Measurements from ENCODE around the gene CNKSR3. TPM values are rescaled to one million over a fixed set of nuclear protein-coding genes. Genes with fewer than 3 reads are reported as not detected.

CNKSR3 gene
- total RNA-seq, 1 donor from 2014 or later: 2.0 TPM

DNA sequence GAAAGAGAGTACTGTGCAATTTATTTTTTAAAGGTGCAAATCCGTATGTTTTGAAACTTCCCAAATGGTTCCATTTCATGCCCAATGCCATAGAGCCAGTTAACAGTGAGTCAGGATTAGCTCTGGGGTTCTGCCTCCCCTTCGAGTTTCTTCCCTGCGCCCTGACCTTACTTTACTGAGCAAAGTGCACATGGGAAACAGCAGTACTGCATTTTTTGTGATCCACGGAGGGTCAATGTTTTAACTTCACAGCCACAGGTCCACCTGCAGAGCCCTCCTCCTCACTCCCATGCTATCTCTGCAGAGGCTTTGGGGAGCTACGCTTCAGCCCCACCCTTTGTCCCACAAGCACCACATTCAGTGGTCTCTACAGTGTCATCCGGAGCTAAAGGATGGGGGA lies 44.0 kb upstream of the CNKSR3 start:
- TF ChIP-seq, protein P1, sequence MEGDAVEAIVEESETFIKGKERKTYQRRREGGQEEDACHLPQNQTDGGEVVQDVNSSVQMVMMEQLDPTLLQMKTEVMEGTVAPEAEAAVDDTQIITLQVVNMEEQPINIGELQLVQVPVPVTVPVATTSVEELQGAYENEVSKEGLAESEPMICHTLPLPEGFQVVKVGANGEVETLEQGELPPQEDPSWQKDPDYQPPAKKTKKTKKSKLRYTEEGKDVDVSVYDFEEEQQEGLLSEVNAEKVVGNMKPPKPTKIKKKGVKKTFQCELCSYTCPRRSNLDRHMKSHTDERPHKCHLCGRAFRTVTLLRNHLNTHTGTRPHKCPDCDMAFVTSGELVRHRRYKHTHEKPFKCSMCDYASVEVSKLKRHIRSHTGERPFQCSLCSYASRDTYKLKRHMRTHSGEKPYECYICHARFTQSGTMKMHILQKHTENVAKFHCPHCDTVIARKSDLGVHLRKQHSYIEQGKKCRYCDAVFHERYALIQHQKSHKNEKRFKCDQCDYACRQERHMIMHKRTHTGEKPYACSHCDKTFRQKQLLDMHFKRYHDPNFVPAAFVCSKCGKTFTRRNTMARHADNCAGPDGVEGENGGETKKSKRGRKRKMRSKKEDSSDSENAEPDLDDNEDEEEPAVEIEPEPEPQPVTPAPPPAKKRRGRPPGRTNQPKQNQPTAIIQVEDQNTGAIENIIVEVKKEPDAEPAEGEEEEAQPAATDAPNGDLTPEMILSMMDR (IDR thresholded peaks at IDR 0.05; ENCODE audit: partially characterized antibody, unreplicated experiment): no peak
- H3K27me3 Mint-ChIP-seq (ENCODE audit: unreplicated experiment): peaks cover 2% of the 10 kb centered on the region
- no peak for DNase-seq
- H3K27ac Mint-ChIP-seq (ENCODE audit: unreplicated experiment): no peak overlapping the region
- H3K4me3 Mint-ChIP-seq (ENCODE audit: unreplicated experiment): no peak overlapping the region
- no peaks in the 10 kb centered on the region for H3K9me3 Mint-ChIP-seq (ENCODE audit: unreplicated experiment)
- H3K36me3 Mint-ChIP-seq (ENCODE audit: unreplicated experiment): no peaks in the 10 kb centered on the region
- no peaks in the 10 kb centered on the region for H3K4me1 Mint-ChIP-seq (ENCODE audit: low read depth, unreplicated experiment)

DNA sequence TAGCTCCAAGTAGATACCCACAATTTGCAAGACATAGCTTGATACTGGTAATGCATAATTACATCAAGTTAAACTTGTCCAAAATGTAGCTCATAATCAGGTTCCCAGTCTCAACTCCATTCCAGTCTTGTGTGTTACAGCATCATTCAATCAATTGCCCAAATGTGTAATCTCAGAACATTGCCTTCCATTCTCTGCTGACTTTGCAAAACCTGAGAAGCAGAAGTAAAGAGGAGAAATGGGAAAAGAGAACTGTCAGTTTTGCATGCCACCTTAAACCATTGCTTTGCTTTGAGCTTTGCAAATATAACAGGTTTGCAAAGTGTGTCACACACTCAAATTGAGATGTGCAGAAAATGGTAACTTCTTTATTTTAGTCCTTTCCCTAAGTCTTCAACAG lies 40.3 kb upstream of the CNKSR3 start:
- TF ChIP-seq, protein P1 (IDR thresholded peaks at IDR 0.05; ENCODE audit: partially characterized antibody, unreplicated experiment): no peak
- Mint-ChIP-seq H3K27me3 (ENCODE audit: unreplicated experiment) (no peaks in the 10 kb centered on the region), H3K4me3 (ENCODE audit: unreplicated experiment) (no peak overlapping the region), H3K36me3 (ENCODE audit: unreplicated experiment) (no peaks in the 10 kb centered on the region), H3K4me1 (ENCODE audit: low read depth, unreplicated experiment) (no peaks in the 10 kb centered on the region), H3K27ac (ENCODE audit: unreplicated experiment) (no peak overlapping the region), H3K9me3 (ENCODE audit: unreplicated experiment) (peaks cover 1% of the 10 kb centered on the region)
- no peak for DNase-seq

DNA sequence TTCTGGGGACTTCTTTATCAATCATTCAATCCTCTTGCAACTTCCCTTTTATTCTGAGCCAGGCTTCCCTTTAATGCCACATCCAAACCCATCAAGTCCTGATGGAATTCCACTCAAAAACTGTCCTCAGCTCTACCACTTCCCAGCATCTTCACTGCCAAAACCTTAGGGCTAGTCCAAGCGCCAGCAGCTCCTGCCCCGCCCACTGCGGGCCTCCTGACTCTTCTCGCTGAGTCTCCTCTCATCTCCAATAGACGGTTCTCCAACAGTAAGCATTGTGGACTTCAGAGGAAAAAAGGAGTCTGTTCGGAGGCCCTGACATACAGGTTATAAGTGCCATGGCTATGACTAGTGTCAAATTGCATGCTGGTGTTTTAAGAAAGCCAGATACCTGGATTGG lies 38.7 kb upstream of the CNKSR3 start:
- H3K27me3 Mint-ChIP-seq (ENCODE audit: unreplicated experiment): no peaks in the 10 kb centered on the region
- H3K4me1 Mint-ChIP-seq (ENCODE audit: low read depth, unreplicated experiment): no peaks in the 10 kb centered on the region
- no peak overlapping the region for H3K27ac Mint-ChIP-seq (ENCODE audit: unreplicated experiment)
- DNase-seq: no peak
- peaks cover 1% of the 10 kb centered on the region for H3K9me3 Mint-ChIP-seq (ENCODE audit: unreplicated experiment)
- TF ChIP-seq, protein P1 (IDR thresholded peaks at IDR 0.05; ENCODE audit: partially characterized antibody, unreplicated experiment): no peak
- H3K36me3 Mint-ChIP-seq (ENCODE audit: unreplicated experiment): no peaks in the 10 kb centered on the region
- H3K4me3 Mint-ChIP-seq (ENCODE audit: unreplicated experiment): no peak overlapping the region

DNA sequence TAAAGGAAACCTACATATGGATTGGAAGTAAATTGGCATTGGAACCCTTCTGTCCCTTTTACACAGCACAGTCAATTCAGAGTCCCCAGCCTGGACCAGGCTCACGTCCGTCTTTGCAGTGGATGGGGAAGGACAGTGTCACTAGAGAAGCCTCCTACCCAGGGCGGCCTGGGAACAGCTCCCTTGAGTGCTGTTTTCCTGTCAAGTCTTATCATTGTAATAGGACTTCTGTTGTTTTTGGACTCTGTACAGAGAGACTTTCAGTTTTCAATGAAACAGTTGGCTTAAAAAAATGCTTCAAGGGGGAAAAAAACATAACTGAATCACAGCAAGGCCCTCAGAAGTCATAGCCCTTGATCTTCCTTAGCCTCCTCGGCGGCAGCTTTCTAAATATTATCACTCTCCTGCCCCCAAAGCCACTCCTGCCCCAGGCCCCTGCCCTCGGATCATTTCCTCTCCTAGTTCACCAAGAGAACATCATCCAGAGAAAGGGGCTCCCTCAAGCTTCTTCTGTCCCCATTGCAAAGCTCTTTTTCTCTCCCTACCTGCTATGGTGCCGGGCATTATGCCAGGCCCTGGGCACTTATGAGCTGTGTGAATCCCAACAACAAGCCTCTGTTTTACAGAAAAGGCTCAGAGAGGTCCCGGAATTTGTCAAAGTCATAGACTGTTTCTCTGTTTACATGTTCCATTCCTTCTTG lies 37.8 kb upstream of the CNKSR3 start:
- no peak for DNase-seq
- Mint-ChIP-seq H3K36me3 (ENCODE audit: unreplicated experiment) (no peaks in the 10 kb centered on the region), H3K4me3 (ENCODE audit: unreplicated experiment) (no peak overlapping the region), H3K27me3 (ENCODE audit: unreplicated experiment) (no peaks in the 10 kb centered on the region), H3K4me1 (ENCODE audit: low read depth, unreplicated experiment) (no peaks in the 10 kb centered on the region), H3K27ac (ENCODE audit: unreplicated experiment) (no peak overlapping the region), H3K9me3 (ENCODE audit: unreplicated experiment) (peaks cover 1% of the 10 kb centered on the region)
- TF ChIP-seq, protein P1 (IDR thresholded peaks at IDR 0.05; ENCODE audit: partially characterized antibody, unreplicated experiment): no peak

DNA sequence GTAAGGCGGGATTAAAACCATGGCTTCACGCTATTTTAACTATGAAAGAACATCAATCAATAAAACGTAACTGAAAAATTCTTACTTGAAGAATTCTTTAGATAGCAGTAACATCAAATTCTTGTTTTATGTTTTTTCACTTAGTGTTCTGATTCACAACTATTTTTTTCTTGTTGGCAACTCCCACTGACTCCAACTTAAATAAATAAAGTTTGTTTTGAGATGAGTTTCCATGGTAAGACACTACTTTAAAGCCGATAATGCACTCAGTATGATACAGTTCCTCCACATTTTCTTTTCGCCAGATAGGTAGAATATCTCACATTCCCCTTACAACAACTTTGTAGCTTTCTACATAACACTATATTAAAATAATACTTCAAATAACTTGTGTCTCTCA lies 33.1 kb upstream of the CNKSR3 start:
- Mint-ChIP-seq H3K4me3 (ENCODE audit: unreplicated experiment) (no peak overlapping the region), H3K4me1 (ENCODE audit: low read depth, unreplicated experiment) (peaks cover 4% of the 10 kb centered on the region), H3K27me3 (ENCODE audit: unreplicated experiment) (no peaks in the 10 kb centered on the region), H3K36me3 (ENCODE audit: unreplicated experiment) (no peaks in the 10 kb centered on the region), H3K9me3 (ENCODE audit: unreplicated experiment) (no peaks in the 10 kb centered on the region), H3K27ac (ENCODE audit: unreplicated experiment) (no peak overlapping the region)
- TF ChIP-seq, protein P1 (IDR thresholded peaks at IDR 0.05; ENCODE audit: partially characterized antibody, unreplicated experiment): no peak
- DNase-seq: no peak

All from glutamatergic neuron (in vitro differentiated cells).